GM19193 (cell line): ENCODE data around the gene DAPK2.

Experiments
- POLR2A ChIP-seq: IDR thresholded peaks from 4 replicates; pipeline ENCODE4 v1.6.1; 2011; ENCODE audit not compliant: insufficient read depth, insufficient read length; ENCODE audit errors: extremely low read depth

The DAPK2 gene

DNA sequence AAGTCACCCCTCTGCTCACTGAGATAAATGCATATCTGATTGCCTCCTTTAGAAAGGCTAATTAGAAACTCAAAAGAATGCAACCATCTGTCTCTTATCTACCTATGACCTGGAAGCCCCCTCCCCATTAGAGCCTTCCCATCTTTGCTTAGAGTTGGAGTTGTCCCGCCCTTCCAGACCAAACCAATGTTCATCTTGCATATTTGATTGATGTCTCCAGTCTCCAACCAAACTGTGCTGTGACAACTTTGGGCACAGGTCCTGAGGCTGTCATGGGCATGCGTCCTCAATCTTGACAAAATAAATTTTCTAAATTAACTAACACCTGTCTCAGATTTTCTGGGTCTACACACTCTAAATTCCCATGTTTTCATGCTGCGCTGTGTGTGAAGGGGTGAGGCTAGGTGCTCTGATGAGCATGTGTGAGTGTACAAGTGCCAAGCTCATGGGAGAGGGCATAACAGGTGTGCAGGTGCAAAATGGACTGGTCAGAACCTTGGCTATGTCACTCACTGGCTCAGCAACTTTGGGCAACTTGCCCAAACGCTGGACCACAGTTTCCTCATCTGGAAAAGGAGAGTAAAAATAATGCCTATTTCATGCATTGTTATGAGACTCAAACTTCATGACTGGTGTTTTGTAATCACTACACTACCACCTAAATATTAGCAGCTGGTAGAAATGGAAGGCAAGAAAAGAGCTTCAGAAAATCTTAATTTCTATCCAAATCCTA lies 7.2 kb downstream of the DAPK2 start:
- no peak for TF ChIP-seq POLR2A

- TF ChIP-seq POLR2A: no peak
These were observed 8.3 kb downstream of the DAPK2 start for GRCh38 chr15:64037966-64038365.

DNA sequence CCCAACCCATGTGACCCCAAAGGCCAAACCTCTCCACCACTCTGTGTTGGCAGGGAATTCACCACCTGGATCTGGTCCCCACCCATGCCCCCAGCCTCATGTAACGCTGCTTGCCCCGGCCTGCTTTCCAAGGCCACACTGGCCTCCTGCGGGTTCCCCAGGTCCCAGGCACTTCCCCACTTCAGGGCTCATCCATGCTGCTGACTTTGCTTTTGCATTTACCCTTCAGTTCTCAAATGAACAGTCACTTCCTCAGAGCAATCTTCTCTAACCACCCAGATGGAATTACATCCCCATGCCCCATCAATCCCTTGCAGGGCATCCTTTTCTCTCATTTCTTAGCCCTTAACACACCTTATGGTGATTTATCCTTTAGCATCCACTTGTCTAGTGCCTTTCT lies 9.2 kb downstream of the DAPK2 start:
- no peak for TF ChIP-seq POLR2A

DNA sequence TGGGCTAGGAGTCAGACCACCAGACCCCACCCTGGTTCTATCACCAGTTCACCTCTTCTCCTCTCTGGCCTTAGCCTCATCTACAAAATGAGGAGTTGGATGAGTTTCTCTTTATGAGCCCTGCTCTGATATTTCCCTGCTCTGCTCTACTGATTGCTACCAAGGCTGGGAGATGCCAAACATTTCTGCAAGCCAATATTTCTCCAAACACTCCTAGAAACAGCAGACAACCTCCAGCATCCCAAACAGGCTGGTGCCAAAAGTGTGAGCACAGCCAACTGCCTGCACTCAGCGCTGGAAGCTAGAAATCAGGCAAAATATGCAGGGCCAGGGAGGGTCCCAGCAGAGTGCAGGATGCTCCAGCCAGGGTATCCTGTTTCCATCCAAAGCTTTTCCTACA lies 10.8 kb downstream of the DAPK2 start:
- TF ChIP-seq POLR2A: no peak

- no peak for TF ChIP-seq POLR2A
These were observed 11.8 kb downstream of the DAPK2 start for GRCh38 chr15:64034519-64034918.

- TF ChIP-seq POLR2A: no peak
These were observed 14.0 kb downstream of the DAPK2 start for GRCh38 chr15:64032329-64032728.

DNA sequence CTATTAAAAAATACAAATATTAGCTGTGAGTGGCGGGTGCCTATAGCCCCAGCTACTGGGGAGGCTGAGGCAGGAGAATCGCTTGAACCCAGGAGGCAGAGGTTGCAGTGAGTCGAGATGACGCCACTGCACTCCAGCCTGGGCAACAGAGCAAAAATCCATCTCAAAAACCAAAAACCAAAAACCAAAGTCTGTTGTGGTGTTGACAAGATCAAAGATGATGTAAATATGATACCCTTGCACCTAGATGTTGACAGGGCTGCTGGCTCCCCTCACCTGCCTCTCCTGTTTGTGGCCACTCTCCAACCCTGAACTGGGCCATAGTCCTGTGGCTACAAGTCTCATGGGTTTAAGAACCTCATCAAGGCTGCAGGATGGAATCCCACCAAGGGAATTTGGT lies 16.2 kb downstream of the DAPK2 start:
- TF ChIP-seq POLR2A: no peak

DNA sequence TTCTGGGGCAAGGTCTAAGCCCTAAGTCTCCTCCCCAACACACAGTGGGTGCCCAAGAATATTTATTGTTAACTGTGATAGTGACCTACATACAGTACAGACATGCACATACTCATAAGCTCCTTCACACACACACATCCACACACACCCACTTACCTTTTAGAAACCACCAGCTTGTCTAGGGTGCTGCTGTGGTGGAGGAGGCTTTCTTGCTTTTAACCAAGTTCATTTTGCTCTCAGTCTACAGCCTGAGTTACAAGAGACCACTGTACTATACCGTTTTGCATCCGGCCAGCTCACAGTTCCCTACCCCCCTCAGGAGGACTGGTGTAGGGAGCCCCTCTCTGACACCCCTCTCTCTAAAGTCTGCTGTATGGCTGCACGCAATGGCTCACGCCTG lies 16.7 kb downstream of the DAPK2 start:
- no peak for TF ChIP-seq POLR2A

- TF ChIP-seq POLR2A: no peak
These were observed 17.2 kb downstream of the DAPK2 start for GRCh38 chr15:64029110-64029509.

GRCh38 chr15:64026591-64026990 lies 19.7 kb downstream of the DAPK2 start:
- TF ChIP-seq POLR2A: no peak

GRCh38 chr15:64024172-64025050 lies 21.9 kb downstream of the DAPK2 start:
- TF ChIP-seq POLR2A: no peak

DNA sequence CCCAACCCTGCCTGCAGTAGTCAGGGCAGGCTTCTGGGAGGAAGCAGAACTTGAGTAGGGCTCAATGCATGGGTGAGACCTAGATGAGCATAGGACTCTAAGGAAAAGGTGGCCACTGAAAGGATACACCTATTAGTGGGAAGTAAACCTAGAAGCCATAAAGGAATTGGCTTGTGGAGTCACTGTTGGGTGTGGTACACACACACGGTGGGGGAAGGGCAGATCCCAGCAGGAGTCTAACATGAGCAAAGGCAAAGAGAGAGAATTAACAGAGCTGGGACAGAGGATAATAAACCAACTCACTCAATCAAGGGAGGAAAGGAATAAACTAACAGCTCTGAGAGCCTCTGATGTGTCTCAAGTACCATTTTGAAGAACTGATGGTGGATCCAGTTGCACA lies 23.1 kb downstream of the DAPK2 start:
- no peak for TF ChIP-seq POLR2A

DNA sequence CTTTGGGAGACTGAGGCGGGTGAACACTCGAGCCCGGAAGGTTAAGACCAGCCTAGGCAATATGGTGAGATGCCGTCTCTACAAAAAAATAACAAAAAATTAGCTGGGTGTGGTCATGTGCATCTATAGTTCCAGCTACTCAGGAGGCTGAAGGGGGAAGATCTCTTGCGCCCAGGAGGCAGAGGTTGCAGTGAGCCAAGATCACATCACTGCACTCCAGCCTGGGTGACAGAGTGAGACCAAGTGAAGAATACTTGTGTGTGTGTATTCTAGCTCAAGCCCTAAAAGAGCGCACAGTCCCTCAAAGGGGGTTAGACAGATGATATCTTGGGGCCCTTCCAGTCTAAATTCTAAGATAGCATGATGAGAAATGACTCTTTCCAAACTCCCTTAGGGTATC lies 23.7 kb downstream of the DAPK2 start:
- no peak for TF ChIP-seq POLR2A

- TF ChIP-seq POLR2A: no peak
These were observed 26.5 kb downstream of the DAPK2 start for GRCh38 chr15:64019764-64020163.

DNA sequence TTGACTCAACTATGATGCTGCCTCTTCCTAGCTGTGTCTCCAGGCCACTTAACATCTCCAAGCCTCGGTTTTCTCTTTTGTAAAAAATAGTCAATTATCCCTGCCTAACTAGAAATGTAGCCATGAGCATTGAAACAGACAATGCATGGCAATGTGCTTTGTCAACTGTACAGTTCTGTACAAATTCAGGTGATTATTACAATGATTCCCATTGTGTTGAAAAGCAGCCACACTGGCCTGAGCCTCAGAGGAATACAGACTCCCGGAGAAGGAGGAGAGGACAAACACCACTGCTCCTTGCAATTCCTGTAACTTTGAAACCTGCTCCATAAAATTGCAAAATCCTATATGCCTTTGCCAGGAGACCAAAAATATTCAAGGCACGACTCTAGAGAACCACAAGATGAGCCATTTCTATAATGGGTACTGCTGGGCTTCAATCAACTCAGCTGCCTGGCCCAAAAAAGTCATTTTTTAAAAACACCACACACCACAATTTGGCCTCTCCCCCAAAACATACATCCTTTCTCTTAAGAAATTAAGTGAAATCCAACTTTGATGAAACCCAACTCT lies 28.6 kb downstream of the DAPK2 start:
- TF ChIP-seq POLR2A: no peak
